GM21526 (cell line): ENCODE measurements around the gene ARF3.
A peak's percentile ranks its signal among the peaks of the same experiment; 100 is the strongest.
"Not testable (repeated sequence)": the region's sequence is repeated elsewhere in the genome, so short reads cannot be mapped to it uniquely, and the experiment has no call there.

ENCODE experiments used
- ATAC-seq: cut with Tn5 transposase; IDR thresholded peaks from one replicate; pipeline ENCODE4 v1.9.1; 2021; ENCODE audit warnings: moderate library complexity; ENCODE audit not compliant: unreplicated experiment, low FRiP score

Gene ARF3

DNA sequence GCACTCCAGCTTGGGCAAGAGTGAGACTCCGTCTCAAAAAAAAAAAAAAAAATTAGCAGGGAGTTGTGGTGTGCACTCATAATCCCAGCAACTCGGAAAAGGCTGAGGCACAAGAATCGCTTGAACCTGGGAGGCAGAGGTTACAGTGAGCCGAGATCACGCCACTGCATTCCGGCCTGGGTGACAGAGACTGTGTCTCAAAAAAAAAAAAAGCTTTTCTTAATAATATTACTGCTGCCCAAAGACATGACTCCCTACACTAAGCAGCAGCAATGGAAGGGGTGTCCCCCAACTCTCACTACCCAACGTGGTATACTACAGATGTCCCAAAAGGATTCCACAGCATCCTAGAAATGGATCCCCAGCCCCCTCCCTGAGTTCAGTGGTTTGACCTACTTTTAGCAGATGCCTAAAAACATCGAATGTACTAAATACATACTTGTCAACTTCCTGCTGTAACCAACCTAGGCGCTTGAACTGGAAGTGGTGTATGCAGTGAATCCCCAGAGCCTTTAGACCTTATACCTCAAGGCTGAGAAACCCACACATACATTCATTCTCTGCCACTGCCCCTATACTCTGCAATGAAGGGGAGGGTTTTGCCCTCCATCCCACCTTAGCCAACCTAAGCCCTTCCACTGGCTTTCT lies 23.5 kb downstream of the ARF3 start:
- ATAC-seq, result no peak

DNA sequence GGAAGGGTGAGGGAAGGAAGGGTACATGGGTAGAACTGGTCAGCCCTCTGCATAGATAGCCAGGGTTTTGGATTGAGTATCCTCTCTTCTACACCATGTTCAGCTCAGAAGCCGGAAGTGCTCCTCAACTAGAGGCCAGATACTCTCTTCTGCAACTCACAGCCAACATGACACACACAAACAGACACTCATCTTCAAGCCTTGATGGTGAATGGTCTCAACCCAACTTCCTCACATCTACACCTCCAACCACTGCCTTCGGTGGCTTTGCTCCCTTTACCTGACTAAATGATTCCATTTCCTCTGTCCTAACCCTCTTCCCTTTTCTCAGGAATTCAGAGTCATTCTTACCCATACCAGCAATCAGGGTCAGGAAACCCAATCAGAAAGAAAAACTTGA lies 24.4 kb downstream of the ARF3 start:
- no peak for ATAC-seq

DNA sequence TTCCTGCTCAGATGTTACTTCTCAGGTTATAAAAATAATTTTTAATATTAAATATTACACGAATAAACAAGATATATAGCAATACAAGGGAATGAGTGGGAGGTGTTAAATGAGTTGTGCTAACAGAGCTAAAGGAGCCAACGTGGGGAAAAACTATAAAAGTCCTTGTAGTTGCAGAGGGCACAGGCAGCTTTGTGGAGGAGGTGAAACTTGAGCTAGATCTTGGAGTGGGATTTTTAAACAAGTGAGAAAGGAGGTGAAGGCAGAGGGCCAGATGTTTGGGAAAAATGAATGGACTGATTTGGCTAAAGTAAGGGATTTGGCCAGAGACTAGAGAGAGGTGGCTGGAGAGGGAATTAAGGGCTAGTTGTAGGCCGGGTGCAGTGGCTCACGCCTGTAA lies 26.8 kb downstream of the ARF3 start:
- ATAC-seq, result no peak

DNA sequence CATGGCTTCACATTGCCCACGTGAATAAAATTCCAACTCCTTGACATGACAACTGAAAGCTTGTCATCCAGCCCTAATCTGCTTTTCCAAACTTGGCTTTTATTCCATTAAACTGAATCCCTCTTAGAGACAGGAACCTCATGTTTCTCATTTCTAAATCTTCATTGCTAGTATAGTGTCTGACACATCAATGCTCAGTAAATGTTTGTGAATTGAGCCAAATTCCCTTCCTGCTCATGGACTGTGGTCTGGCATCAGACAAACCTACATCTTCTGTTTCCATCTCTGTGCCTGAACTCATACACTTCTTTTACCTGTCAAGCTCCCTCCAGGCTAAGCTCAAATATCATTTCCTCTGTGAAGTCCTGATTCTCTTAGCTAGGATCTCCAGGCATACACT lies 27.7 kb downstream of the ARF3 start:
- no peak for ATAC-seq

DNA sequence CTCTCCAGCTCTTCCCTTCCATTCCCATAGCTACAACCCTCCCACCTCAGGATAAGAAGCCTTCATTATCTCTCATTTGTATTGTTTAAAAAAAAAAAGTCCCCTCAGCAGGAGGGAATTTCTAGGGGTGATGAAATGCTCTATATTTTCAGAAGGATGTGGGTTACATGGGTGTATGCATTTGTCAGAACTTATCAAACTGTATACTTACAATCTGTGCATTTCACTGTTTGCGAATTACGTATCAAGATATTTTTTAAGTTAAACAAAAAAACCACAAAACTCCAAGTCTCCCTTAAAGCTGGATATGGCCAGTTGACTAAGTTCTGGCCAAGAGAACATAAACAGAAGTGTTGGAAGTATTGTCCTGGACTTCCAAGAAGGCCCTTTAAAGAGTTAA lies 30.0 kb downstream of the ARF3 start:
- no peak for ATAC-seq

DNA sequence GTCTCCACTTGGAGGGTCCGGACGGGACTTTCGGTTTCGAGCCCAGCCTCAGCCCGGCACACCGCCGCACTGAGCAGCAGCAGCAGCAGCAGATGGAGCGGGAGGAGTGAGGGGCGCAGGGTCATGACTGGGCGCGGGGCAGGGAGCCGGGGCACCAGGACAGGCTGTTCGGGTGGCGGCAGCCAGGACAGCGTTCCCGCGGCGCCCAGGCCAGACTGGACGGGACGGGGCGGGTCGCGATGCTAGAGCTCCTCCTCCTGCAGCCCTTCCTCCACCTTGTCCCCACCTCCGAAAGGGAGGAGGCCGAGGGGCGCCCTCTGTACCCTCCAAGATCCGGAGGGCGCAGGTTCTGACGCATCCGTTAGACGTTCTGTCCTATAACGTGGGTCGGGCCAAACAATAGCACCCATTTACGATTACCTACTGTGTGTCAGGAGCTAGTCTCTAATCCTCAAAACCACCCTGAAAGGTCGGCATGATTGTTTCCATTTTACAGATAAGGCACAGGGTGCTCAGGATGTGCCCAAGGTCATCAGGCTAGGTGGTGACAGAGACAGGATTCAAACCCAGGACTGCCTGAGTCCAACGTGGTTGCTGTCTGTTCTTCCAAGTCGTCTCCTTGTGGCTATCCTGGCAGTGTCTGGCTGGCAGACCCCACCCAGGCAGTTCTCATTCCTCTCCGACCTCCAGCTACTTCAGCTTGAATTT lies 31.8 kb downstream of the ARF3 start, which contains the start of gene FKBP11:
Gene FKBP11, minus strand, starts transcription at position 189 of the 708 bp plus-strand sequence. Its CDS starts 64 bp downstream, at position 125.
- peak; percentile 71 for ATAC-seq

DNA sequence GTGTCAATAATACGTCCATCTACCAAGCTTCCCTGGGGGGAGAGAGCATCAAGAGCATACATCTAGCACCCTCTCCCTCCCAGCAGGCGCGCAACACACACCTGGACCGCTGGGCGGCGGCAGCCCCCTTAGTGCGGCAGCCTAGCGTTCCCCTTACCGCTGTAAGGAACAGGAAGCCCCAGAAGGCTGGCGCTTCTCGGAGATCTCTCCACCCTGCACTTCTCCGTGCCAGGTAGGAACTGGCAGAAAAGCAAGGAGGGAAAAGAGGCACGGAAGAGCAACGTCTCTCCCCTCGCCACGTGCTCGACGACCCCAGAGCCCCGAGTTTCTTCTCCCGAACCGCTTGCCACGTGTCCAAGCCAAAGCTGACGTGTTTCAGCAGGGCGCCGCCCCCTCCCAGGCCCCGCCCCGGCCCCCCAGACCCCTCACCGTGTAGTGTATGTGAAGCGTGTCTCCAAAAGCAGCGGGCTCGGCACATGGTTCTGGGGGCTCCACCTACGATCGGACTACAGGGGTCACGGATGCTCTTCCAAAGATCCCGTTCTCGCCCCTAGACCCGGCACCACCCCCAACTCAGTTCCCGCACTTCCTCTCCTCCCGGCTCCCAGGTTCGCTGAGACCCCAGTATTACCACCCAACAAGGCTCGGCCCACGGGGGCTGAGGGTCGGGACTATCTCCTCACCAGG lies 32.5 kb downstream of the ARF3 start:
- peak; percentile 78 for ATAC-seq

DNA sequence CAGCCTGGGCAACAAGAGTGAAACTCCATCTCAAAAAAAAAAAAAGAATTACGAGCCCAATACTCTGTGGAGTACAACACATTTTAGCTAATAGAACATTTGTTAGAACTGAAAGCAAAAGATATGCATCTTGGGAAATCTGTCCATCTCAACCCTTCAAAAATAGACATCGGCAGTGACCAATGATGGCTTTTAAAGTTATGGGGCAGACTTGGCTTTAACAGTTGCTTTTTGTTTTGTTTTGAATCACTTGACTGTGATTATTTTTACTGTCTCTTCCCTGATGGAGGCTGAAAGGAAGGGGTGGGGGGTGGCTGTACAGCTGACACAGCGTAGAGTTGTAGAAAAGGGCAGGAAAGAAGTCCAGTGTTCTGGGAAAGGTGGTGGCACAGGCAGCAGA lies 34.2 kb downstream of the ARF3 start:
- no peak for ATAC-seq

DNA sequence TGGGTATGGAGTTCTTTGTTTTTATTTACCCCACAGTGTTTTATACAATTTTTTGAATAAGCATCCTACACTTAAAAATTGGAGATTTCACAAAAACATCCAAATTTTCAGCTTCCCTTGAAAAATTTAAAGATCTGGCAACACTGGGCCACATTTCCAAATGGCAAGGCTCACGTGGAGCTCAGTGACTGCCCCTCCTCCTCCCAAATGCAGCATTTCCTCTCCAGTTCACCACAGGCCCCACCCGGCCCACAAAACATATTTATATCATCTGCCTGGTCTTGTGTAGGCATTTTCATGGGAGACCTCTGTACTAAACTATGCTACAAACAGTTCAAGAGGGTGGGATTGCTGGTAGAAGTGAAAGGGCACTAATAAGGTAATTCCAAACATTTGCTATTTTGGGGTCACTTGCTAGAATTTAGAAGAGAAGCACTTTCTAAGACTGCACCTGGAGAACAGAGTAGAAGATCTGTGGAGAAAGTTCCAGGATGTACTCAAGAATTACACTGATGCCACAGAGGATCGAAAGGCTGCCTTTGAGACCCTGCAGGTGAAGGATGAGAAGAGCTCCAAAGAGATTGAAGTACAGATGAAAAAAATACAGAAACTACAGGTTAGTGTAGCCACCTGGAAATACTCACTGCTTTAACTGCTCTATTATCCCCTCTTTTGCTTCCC lies 39.3 kb downstream of the ARF3 start:
- no peak for ATAC-seq

DNA sequence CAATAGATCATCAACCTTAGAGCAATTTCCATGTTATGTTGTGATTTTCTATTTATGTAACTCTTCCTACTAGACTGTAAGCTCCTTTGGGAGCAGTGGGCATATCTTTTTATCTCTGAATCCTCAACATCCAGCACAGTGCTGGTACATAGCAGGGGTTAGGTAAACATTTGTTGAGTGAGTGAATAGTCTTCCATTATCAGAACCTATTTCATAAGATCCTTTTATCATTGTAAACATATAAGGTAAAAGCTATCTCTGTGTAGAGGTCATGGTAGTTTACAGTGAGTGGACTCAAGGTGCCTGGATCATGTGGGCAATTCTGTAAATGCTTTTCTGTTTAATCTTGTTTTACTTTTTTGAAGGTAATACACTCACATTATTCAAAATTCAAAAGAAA lies 47.1 kb downstream of the ARF3 start:
- ATAC-seq, result no peak

DNA sequence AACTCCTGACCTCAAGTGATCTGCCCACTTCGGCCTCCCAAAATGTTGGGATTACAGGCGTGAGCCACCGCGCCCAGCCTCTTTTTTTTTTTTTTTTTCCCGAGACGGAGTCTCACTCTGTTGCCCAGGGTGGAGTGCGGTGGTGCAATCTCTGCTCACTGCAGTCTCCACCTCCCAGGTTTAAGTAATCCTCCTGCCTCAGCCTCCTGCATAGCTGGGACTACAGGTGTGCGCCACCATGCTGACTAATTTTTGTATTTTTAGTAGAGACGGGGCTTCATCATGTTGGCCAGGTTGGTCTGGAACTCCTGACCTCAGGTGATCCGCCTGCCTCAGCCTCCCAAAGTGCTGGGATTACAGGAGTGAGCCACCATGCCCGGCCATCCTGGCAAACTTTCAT lies 47.6 kb downstream of the ARF3 start:
- not testable (repeated sequence) for ATAC-seq

DNA sequence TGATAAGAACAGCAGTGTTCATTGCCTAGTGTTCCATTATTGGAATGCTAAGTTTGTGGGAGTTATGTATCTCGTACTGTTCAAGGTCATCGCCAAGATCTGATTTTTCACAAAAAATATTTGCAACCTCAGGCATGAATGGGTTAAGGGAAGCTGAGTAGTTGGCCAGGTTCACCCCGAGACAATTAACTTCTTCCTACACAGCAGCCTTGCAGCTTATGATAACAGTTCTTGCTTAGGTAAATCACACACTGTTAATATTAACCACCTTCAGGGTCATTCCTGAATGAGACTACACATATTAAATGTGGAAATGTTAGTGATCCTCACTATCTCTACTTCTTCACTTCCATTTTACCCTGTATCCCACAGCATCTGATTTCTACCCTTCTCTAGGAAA lies 50.0 kb downstream of the ARF3 start:
- no peak for ATAC-seq

DNA sequence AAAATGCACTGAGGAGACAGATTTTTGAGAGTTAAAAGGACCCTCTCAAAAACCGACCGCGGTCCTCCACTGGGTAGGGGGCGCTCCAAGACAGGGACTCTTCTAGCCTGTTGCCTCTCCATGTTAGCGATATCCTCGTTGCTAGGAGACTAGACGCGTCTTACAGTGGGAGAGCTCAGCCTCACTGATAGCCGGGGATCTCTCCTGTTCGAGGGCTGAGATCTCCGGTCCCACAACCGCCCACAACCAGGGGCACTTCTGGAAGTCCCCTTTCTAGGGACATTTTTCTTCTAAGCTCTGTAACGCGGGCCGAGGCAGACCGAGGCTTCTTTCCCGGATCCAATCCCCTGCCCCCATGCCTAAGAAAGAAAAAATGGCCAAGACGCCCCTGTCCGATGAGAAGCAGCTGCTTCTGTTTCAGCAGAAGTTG lies 53.3 kb downstream of the ARF3 start:
- ATAC-seq, result no peak

DNA sequence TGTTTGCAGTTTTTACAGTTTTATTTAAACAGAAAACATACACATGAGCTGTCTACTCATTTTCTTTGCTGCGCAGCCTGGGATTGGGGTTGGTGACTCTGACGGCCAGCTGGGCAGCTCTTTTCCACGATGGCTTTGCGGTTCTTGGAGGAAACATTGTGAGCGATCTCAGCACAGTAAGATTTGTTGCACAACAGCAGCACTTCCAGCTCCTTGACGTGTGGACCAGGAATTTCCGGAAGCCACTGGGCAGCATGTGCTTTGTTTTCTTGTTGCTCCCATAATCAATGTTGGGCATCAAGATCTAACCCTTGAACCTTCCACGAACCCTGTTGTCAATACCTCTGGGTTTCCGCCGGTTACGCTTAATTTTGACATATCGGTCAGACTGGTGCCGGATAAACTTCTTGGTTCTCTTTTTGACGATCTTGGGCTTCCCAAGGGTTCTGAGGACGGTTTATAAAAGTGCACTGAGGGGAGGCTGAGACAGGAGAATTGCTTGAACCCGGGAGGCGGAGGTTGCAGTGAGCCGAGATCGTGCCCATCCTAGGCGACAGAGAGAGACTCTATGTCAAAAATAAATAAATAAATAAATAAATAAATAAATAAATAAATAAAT lies 53.8 kb downstream of the ARF3 start:
- ATAC-seq, result no peak

DNA sequence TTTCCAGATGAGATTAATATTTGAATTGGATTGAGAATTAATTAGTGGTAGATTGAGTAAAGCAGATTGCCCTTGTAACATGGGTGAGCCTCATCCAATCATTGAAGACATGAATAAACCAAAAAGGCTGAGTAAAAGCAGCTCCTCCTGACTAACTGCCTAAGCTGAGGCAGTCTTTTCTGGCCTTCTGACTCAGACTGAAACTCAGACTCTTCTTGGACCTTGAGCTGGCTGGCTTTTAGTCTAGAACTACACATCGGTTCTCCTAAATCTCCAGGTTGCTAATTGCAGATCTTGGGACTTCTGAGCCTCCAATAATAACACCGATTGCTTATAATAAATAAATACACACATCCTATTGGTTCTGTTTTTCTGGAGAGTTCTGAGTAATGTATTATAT lies 56.0 kb downstream of the ARF3 start:
- no peak for ATAC-seq

DNA sequence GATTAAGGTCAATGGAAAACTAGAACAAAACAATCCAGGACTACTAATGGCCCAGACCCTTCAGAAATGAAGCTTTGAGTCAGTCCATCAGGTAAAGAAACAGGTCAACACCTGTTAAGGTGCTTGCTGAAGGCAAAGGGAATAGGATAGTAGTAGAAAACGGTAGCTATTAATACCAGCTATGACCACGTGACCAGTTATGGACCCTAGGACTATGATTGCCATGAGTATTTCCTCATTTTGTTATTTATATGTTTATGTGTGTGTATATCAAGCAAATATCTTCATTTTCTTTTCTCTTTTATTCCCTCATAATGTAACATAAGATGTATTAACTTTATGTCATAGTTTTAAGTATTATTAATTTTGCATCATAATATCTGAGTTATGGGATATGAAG lies 57.6 kb downstream of the ARF3 start:
- ATAC-seq, result no peak

DNA sequence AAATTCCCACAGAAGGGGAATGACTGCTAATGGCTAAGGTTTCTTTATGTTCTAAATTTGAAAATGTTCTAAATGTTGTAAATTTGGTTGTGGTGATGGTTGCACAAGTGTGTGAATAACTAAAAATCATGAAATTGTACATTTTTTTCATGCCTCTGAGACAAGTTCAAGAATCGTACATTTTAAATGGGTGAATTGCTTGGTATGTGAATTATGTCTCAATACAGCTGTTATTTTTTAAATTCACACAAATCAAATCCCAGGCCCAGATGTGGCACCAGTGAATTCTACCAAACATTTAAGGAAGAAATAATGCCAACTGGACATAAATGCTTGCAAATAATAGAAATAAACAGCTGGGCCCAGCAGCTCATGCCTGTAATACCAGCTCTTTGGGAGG lies 63.0 kb downstream of the ARF3 start:
- no peak for ATAC-seq

DNA sequence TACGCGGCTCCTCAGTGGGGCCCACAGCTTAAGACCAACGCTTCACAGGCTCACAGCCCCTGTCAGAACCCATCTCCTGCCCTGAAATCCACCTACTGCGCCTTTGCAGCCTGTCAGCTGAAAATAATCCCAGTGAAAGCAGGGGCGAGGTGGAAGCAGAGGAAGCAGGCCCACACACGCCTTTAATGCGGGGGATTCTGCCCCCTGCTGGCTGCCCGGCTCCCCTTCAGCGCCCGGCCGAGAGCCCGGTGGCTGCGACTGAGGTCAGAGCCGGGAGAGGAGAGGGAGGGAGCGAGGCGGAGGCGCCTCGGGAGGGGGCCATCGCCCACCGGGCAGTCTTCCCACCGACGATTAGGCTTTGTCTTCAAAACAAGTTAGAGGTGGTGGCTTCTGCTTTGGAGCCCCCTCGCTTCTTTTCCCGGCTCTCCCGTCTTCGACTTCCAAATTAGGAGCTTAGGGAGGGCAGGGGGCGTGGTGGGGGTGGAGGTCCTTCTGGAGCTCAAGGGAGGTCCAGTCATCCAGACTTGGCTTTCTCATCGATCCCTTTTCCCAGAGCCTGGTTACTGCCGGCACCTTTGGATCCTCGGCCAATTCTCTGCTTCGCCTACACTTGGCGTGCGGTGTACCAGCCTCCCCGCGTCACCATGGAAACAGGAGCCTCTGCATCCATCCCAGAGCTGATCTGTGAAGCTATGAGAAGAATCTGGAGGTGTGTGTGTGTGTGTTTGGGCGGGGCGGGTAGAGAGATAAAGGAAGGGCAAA lies 66.4 kb downstream of the ARF3 start:
- no peak for ATAC-seq

DNA sequence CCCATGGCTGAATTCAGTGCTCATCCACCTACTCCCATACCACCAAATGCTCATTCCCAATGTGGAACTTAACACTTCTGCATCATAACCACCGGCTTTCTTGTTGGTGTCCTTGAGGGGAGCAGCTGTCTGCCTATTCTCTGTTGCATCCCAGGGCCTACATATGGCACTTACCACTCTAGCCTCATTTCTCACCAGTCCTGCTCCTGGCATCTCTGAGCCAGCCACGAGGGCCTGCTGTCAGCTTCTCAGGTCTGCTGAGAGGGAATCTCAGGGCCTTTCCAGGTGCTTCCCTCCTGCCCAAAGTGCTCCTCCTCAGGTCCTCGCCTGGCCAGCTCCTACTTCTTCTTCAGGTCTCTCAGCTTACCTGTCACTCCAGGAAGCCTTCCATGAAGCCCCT lies 67.6 kb downstream of the ARF3 start:
- ATAC-seq, result no peak
